Tibial nerve (tissue), 3 donors: ENCODE data around the gene P2RX5.

Source experiments
- CTCF ChIP-seq, 5 experiments: fragments of 200-600 bp in 3 of 5; fragments of 450-650 bp in 2 of 5; sonication (generic) in 3 of 5; IDR thresholded peaks; one replicate each; pipeline ENCODE4 v1.5.1; 2016 to 2019; ENCODE audit warnings: antibody characterized with exemption in 5 of 5, mild to moderate bottlenecking in 3 of 5, moderate library complexity in 2 of 5
- POLR2A ChIP-seq, 2 donors: fragments of 450-650 bp; IDR thresholded peaks; one replicate each; pipeline ENCODE4 v1.6.1; 2017; ENCODE audit warnings: antibody characterized with exemption in 2 of 2, mild to moderate bottlenecking in 2 of 2, moderate library complexity in 2 of 2

- TF ChIP-seq CTCF (IDR thresholded peaks at IDR 0.05): no peak
- no peak for TF ChIP-seq POLR2A (IDR thresholded peaks at IDR 0.05)
Measured at GRCh38 chr17:3745071-3745470, 49.1 kb upstream of the P2RX5 start.
